Measurements from ENCODE around the gene BRAF. TPM values are rescaled to one million over a fixed set of nuclear protein-coding genes. Genes with fewer than 3 reads are reported as not detected.

BRAF gene
- total and polyA plus RNA-seq, 2 of the 8 experiments (the other 6 are each of a cell fraction or from before 2014, with no cell fraction given): 11.4 to 32.6 TPM

GRCh38 chr7:140683657-140684056 is 241.1 kb downstream of the BRAF start:
- Histone ChIP-seq H3K4me1 (replicated peaks in 1 of 4; ENCODE audit: control insufficient read depth in 3 of 4, insufficient read depth in 4 of 4, low read length in 3 of 4) (0 out of 7 replicates have a peak, but pooled peaks cover 0 to 2% (median 0%) of the 10 kb centered on the region in 4 experiments), H2AFZ (ENCODE audit: low read length) (no peak overlapping the region), H3K14ac (ENCODE audit: insufficient read length) (no peak overlapping the region), H3K4ac (replicated peaks; ENCODE audit: insufficient read length, low read depth, low read length) (no peak overlapping the region), H3K56ac (replicated peaks; ENCODE audit: insufficient read length, low read depth, low read length) (no peak overlapping the region), H4K20me1 (replicated peaks in 1 of 2; ENCODE audit: control insufficient read depth in 1 of 2, insufficient read depth in 2 of 2, low read length in 2 of 2) (no peaks in the 10 kb centered on the region), H3K27me3 (replicated peaks in 1 of 4; ENCODE audit: control insufficient read depth in 3 of 4, extremely low read depth in 1 of 4, insufficient read depth in 3 of 4, low read length in 3 of 4) (no peaks in the 10 kb centered on the region), H3K4me2 (ENCODE audit: insufficient read depth in 1 of 2, low read depth in 2 of 2, low read length in 2 of 2) (no peak overlapping the region), H4K5ac (ENCODE audit: insufficient read length, low read depth, low read length) (no peak overlapping the region), H3K27ac (ENCODE audit: low read depth, low read length) (no peak overlapping the region), H2BK15ac (ENCODE audit: low read length) (no peak overlapping the region), H3K9ac (replicated peaks in 1 of 4; ENCODE audit: extremely low read depth in 1 of 4, low read depth in 3 of 4, low read length in 3 of 4) (no peak overlapping the region), H3K79me1 (ENCODE audit: low read depth, low read length) (no peaks in the 10 kb centered on the region), H4K8ac (ENCODE audit: extremely low read depth, insufficient read depth, low read length) (no peak overlapping the region), H4K91ac (replicated peaks; ENCODE audit: insufficient read length, low read length) (no peak overlapping the region), H3K23me2 (ENCODE audit: low read depth, low read length) (no peaks in the 10 kb centered on the region), H2BK120ac (replicated peaks; ENCODE audit: low read depth, low read length) (no peak overlapping the region), H2AK5ac (ENCODE audit: low read depth, low read length) (no peak overlapping the region), H3K36me3 (ENCODE audit: control insufficient read depth in 2 of 4, insufficient read depth in 4 of 4, low read length in 3 of 4) (no peaks in the 10 kb centered on the region; a peak in 1 of 8 replicates), H3K23ac (ENCODE audit: insufficient read length) (no peak overlapping the region), H3K18ac (ENCODE audit: extremely low read depth, low read length) (no peak overlapping the region), H2BK12ac (ENCODE audit: low read depth, low read length) (no peak overlapping the region), H2BK5ac (ENCODE audit: low read depth, low read length) (no peak overlapping the region), H3K9me3 (ENCODE audit: insufficient read depth in 2 of 2, low read depth in 1 of 2, low read length in 1 of 2) (no peaks in the 10 kb centered on the region), H2BK20ac (ENCODE audit: low read length) (no peak overlapping the region), H3K79me2 (ENCODE audit: control insufficient read depth in 1 of 2, insufficient read depth in 2 of 2, low read length in 2 of 2) (no peaks in the 10 kb centered on the region), H3K4me3 (ENCODE audit: extremely low read depth in 1 of 4, insufficient read depth in 2 of 4, low read depth in 3 of 4, low read length in 4 of 4) (no peak overlapping the region)
- DNase-seq (ENCODE audit: low read depth in 1 of 2, low spot score in 2 of 2): no peak
- WGBS, 2 experiments (ENCODE audit: extremely low coverage in 1 of 2, insufficient coverage in 1 of 2, insufficient read length in 1 of 2, insufficient replicate concordance in 2 of 2, low coverage in 1 of 2, low lambda C conversion rate in 2 of 2, missing lambda C conversion rate in 1 of 2): 84% methylated on average over 3 of the region's 3 CpGs; no CpG with 5 or more reads in 1 of the 2 experiments
- POLR2A ChIA-PET (ENCODE audit: partially characterized antibody): interaction anchor here (1.6 kb wide), 1 partner anchor 15 kb away, joined by 4 read pairs; no protein-coding TSS in a partner anchor
- CTCF ChIA-PET (ENCODE audit: partially characterized antibody): interaction anchor here (1.2 to 5.5 kb wide), 5 partner anchors 8 to 331 kb away, joined by 3 to 38 read pairs (median 3); partner anchors contain the start of gene MRPS33
- no peak for FAIRE-seq
